Cardiac fibroblast (primary cell): ENCODE measurements around the gene ASRGL1.
"Not testable (repeated sequence)": the region's sequence is repeated elsewhere in the genome, so short reads cannot be mapped to it uniquely, and the experiment has no call there.

Experiments
- DNase-seq, 2 donors: peaks; one replicate each; pipeline versions ENCODE4 v3.0.0 to v3.0.0-alpha.2; 2010; ENCODE audit warnings: low read depth in 2 of 2
- H3K4me3 ChIP-seq, 2 donors: replicated peaks in 1 of 2; 1 replicate in 1 of 2; 2 replicates in 1 of 2; pipeline ENCODE4 v1.5.1; 2011; ENCODE audit warnings: low read depth in 2 of 2, low read length in 2 of 2, mild to moderate bottlenecking in 2 of 2, moderate library complexity in 1 of 2
- TF ChIP-seq, protein P1 (sequence below): IDR thresholded peaks from one replicate; pipeline ENCODE4 v1.5.1; 2011; ENCODE audit warnings: low read depth, mild to moderate bottlenecking, low read length, inconsistent platforms

Gene ASRGL1

DNA sequence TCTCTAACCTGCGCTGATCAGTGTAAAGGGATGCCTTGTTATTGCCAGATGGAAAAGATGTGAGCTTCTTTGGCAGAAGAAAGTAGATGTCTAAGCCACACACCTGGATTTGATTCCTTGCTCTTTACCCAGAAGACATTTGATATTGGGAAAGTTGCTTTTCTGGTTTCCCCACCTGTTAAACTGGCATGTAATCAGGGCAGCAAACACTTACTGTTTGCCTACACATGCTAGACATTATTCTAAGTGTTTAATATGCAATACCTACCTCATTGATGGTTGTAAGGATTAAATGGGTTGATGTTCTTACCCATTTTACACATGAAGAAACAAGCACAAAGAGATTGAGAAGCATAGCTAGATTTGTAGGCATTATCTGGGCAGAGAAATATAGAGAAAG is 16.6 kb downstream of the ASRGL1 start:
- H3K4me3 ChIP-seq = no peak overlapping the region
- no peak for DNase-seq
- TF ChIP-seq, protein P1, sequence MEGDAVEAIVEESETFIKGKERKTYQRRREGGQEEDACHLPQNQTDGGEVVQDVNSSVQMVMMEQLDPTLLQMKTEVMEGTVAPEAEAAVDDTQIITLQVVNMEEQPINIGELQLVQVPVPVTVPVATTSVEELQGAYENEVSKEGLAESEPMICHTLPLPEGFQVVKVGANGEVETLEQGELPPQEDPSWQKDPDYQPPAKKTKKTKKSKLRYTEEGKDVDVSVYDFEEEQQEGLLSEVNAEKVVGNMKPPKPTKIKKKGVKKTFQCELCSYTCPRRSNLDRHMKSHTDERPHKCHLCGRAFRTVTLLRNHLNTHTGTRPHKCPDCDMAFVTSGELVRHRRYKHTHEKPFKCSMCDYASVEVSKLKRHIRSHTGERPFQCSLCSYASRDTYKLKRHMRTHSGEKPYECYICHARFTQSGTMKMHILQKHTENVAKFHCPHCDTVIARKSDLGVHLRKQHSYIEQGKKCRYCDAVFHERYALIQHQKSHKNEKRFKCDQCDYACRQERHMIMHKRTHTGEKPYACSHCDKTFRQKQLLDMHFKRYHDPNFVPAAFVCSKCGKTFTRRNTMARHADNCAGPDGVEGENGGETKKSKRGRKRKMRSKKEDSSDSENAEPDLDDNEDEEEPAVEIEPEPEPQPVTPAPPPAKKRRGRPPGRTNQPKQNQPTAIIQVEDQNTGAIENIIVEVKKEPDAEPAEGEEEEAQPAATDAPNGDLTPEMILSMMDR = no peak

DNA sequence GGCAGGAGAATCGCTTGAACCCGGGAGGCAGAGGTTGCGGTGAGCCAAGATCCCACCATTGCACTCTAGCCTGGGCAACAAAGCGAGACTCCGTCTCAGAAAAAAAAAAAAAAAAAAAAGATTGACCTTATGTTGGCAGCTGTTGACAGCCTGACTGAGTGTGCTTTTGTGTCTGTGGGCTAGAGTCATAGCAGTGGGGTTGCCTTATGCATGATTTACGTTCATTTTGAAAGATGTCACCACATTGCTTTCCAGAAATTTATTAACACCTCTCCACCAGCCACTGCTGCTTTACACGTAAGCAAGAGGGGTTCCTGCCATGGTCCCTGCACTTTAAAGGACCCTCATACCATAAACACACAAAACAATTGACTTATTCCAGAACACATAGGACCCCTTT is 21.0 kb downstream of the ASRGL1 start:
- DNase-seq = no peak
- TF ChIP-seq, protein P1 = no peak
- H3K4me3 ChIP-seq = no peak overlapping the region

DNA sequence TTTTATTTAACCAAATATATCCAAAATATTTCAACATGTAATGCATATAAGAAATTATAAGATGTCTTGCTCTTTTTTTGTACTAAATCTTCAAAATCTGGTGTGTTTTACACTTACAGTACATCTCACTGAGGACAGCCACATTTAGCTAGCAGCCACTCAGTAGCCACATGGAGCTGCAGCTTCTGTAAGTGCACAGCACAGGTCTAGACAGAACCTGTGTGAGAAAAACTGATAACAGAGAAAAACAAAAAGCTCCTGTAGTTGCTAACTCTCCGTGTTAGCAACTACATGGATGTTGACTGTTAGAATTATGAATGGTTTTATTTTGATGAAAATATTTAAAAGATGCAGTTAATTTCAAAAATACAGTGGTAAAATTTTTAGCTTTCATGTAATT is 22.2 kb downstream of the ASRGL1 start:
- H3K4me3 ChIP-seq = no peak overlapping the region
- DNase-seq = no peak
- TF ChIP-seq, protein P1 = no peak

DNA sequence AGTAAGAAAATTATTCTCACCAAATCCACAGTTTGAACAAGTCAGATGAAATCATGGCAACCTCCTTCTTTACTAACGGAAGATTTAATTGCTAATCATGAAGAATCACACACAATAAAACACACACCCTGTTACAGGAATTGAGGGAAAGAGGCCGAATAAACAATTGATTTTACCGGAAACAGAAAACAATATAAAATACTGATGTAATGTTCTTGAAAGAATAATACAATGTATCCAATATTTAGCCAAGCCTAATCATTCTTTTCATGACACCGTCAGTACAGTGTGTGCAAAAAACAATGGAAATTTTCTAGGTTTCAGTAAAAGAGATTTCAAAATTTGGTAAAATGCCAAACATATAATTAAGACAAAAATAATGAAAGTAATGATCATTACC is 23.4 kb downstream of the ASRGL1 start:
- peak overlapping the region in 1 of 2 donors; percentile 14 for H3K4me3 ChIP-seq
- peak in 1 of 2 donors; percentile 36 for DNase-seq
- TF ChIP-seq, protein P1 = no peak

DNA sequence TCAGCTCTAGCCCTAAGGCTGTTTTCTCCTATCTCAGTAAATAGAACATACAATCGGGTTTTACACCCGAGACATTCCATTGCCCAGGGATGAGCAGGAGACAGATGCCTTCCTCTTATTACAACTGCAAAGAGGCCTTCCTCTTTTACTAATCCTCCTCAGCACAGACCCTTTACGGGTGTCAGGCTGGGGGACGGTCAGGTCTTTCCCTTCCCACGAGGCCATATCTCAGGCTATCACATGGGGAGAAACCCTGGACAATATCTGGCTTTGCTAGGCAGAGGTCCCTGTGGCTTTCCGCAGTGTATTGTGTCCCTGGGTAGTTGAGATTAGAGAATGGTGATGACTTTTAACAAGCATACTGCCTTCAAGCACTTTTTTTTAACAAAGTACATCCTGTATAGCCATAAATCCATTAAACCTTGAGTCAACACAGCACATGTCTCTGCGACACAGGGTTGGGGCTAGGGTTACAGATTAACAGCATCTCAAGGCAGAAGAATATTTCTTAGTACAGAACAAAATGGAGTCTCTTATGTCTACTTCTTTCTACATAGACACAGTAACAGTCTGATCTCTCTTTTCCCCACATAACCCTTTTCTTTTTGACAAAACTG is 31.7 kb downstream of the ASRGL1 start:
- DNase-seq, H3K4me3 ChIP-seq: not testable (repeated sequence)

DNA sequence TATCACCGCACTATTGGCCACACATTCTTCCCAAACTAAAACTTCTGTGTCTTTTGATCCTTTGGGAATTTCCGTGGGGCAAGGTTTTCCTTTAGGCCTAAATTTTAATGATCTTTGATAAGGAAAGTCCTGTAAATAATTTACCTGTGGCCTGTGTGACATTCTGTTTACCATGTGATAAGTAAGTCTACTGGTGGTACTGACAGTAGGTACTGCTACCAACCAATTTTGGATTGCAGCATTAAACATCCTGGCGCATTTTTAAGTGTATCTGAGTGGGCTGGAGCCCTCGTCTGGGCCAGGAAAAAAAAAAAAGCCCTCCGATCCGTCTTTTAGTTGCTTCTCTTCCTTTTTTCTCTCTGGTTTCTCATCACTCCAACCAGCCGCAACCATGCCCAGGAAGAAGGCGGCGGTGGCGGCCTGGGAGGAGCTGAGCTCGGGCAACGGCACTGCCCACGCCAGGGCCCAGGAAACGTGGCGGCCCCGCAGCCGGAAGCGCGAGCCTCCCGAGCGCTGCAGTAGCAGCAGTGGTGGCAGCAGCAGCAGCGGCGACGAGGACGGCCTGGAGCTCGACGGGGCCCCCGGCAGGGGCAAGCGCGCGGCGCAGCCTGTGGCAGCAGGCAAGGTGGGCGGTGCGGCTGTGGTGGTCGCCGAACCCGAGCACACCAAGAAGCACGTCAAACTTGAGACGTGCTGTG is 33.6 kb downstream of the ASRGL1 start:
- H3K4me3 ChIP-seq = no peak overlapping the region
- DNase-seq = no peak
- TF ChIP-seq, protein P1 = no peak

DNA sequence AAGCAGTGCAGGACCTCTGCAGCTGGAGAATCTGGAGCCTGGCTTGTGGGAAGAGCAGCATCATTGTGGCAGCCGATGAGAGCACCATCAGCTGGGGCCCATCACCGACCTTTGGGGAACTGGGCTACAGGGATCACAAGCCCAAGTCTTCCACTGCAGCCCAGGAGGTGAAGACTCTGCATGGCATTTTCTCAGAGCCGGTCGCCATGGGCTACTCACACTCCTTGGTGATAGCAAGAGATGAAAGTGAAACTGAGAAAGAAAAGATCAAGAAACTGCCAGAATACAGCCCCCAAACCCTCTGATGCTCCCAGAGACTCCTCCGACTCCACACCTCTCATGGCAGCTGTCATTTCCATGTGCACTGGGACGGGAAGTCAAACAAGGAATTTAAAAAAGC is 35.6 kb downstream of the ASRGL1 start:
- DNase-seq = no peak
- TF ChIP-seq, protein P1 = no peak
- H3K4me3 ChIP-seq = no peak overlapping the region
